Uterus (tissue), 2 donors: ENCODE results near the gene HCN1.

Experiments used
- CTCF ChIP-seq, 4 experiments: fragments of 200-600 bp in 2 of 4; fragments of 450-650 bp in 2 of 4; sonication (generic) in 2 of 4; IDR thresholded peaks; one replicate each; pipeline ENCODE4 v1.5.1; 2016 to 2019; ENCODE audit warnings: antibody characterized with exemption in 4 of 4, mild to moderate bottlenecking in 2 of 4, moderate library complexity in 1 of 4
- POLR2A ChIP-seq, 2 donors: fragments of 450-650 bp; IDR thresholded peaks; one replicate each; pipeline ENCODE4 v1.6.1; 2016; ENCODE audit warnings: antibody characterized with exemption in 2 of 2, mild to moderate bottlenecking in 1 of 2, moderate library complexity in 1 of 2

- TF ChIP-seq CTCF (IDR thresholded peaks at IDR 0.05) (no peak), POLR2A (IDR thresholded peaks at IDR 0.05) (no peak)
Measured at GRCh38 chr5:45596320-45596719, 99.9 kb downstream of the HCN1 start.
